Loucy (cell line): ENCODE measurements around the gene ABHD2.
"Not testable (repeated sequence)": the region's sequence is repeated elsewhere in the genome, so short reads cannot be mapped to it uniquely, and the experiment has no call there.

Experiments used
- CTCF ChIP-seq: fragments of 200-600 bp; sonication (generic); conservative IDR thresholded peaks from 2 replicates; pipeline ENCODE4 v1.5.1; 2014; ENCODE audit warnings: mild to moderate bottlenecking, antibody characterized with exemption, low read length
- EZH2phosphoT487 ChIP-seq: fragments of 200-600 bp; IDR thresholded peaks from 2 replicates; pipeline ENCODE4 v1.6.1; 2018; ENCODE audit warnings: antibody characterized with exemption, mild to moderate bottlenecking, moderate library complexity, borderline replicate concordance

GRCh38 chr15:89239883-89240810, 151.9 kb downstream of the ABHD2 start:
- not testable (repeated sequence) for TF ChIP-seq CTCF, EZH2phosphoT487
